ENCODE data around the gene SLC35C1.

SLC35C1 gene

GRCh38 chr11:45804761-45805304, at the start of gene SLC35C1:
Gene SLC35C1 (plus strand): TSS chr11:45805149. CDS start chr11:45805802, 653 bp downstream.
- peak; percentile 95 for DNase-seq

DNA sequence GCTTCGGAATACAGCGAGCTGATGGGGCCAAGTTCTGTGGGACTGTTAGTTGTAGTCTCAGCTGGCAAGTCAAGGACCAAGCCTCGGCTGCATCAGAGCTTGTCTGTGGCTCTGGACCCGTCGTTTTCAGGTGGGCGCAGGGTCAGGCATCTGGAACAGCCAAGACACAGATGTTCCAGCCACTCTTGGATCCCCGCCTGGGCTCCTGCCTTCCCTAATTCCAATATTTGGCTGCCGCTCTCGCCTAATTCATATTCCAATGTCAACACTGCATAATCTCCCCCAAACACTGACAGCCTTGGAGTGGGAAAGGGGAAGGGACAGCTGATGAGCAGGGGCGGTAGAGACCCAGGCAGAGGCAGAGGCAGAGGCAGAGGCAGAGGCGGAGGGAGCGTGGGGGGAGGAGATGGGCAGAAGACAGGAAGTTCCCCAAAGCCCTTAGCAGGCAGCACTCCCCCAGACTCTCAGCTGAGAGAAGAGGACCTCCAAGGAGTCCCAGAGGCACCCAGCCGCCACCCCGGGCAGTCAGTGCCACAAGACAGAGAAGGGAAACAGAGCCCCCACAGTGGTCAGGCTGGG, 49.6 kb upstream of the SLC35C1 start:
- no peak for DNase-seq

DNA sequence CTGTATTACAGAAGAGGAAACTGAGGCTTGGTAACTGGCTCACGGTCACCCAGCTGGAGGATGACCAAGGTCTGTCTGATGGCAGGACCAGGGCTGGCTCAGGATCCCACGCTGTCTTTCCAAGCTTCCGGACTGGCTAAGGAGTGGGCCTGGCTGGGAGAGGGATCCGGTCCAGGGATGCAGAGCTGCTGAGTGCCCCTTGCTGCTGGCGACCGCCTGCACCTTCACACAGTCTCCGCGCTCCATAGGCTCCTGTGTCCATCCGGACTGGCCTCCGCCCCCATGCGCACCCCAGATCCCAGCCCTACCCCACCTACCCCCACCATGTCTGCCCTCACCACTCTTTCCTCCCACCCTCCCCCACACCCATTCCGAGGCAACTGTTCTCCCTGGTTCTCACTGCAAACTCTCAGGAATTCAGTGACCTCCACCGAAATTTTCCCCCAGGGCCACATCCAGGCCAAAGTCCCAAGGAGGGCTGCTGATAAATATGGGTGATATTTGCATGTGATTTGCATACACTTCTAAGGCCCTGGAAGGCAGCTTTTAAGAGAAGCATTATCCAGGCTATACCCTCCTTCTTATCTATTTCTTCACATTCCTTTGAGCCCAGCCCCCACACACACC, 48.5 kb upstream of the SLC35C1 start:
- no peak for DNase-seq

DNA sequence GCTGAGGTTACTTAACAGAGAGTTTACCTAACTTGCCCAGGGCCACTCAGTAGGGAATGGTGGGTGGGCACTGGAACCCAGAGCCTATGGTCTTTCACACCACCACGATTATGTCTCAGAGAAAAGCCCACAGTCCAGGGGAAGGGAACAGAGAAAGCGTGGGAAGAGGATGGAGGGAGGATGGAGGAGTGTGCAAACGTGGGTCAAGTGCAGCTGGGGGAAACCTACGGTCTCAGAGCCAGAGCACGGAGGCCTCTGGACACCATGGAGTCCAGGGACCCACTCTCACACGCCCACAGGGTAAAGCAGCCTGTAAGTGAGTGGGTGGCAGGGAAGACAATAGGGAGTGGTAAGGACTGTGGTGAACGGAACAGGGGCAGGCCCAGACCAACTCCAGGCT, 47.3 kb upstream of the SLC35C1 start:
- DNase-seq, result no peak

GRCh38 chr11:45761659-45762058, 43.3 kb upstream of the SLC35C1 start:
- DNase-seq, result no peak

DNA sequence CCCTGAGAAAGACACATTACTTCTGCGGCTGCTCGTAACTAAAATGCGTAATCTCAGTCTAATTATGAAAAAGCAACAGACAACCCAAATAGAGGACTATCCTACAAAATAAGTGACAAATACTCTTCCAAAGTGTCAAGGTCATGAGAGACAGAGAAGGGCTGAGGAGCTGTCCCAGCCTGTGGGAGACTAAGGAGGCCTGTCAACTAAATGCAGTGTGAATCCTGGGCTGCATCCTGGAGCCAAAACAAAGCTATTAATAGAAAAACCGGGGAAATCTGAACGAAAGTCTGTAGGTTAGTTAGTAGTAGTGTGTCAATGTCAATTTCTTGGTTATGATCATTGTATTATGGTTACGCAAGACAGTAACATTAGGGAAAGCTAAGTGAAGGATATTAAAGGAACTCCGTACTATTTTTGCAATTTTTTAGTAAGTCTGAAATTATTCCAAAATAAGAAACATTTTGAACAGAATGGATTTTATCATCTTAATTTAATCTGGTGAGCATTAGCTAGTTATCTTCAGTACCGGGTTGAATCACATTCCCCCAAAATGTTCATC, 39.8 kb upstream of the SLC35C1 start:
- no peak for DNase-seq

GRCh38 chr11:45765836-45766235, 39.1 kb upstream of the SLC35C1 start:
- no peak for DNase-seq

DNA sequence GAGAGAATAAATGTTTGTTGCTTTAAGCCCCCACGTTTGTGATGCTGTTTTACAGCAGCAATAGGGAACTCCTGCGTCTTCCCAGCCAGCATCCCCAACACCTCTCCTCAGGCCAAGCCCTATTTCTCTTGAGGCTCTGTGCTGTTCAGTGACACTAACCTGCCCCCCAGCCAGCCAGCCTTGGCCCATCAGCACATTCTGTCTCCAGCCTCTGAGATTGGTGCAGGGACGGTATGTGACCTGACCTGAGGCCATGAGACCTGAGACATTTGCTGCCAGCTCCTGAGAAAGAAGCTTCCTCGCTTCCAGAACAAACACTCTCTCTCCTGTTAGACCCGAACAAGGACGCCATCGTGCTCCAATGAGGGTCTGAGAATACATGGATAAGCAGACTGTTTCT, 38.5 kb upstream of the SLC35C1 start:
- DNase-seq, result no peak

- DNase-seq, result no peak
Measured at GRCh38 chr11:45768486-45768885, 36.5 kb upstream of the SLC35C1 start.

DNA sequence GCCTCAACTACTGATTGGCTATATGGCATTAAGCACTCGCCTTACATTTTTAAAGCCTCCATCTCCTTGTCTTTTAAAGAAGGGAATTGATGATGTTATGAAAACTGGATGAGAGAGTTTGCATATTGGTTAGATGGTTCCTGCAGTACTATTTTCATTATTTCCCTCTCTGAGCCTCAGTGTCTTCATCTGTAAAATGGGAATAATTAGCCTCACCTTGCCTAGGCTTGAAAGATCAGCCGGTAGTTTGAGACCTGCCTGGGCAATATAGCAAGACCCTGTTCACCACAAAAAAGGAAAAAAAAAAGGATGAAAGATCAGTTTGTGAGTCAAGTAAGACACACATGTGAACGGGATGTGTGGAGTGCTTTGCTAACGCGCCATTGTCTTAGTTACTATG, 35.0 kb upstream of the SLC35C1 start:
- DNase-seq, result no peak

- DNase-seq, result peak; percentile 67
Measured at GRCh38 chr11:45771193-45771565, 33.8 kb upstream of the SLC35C1 start.

DNA sequence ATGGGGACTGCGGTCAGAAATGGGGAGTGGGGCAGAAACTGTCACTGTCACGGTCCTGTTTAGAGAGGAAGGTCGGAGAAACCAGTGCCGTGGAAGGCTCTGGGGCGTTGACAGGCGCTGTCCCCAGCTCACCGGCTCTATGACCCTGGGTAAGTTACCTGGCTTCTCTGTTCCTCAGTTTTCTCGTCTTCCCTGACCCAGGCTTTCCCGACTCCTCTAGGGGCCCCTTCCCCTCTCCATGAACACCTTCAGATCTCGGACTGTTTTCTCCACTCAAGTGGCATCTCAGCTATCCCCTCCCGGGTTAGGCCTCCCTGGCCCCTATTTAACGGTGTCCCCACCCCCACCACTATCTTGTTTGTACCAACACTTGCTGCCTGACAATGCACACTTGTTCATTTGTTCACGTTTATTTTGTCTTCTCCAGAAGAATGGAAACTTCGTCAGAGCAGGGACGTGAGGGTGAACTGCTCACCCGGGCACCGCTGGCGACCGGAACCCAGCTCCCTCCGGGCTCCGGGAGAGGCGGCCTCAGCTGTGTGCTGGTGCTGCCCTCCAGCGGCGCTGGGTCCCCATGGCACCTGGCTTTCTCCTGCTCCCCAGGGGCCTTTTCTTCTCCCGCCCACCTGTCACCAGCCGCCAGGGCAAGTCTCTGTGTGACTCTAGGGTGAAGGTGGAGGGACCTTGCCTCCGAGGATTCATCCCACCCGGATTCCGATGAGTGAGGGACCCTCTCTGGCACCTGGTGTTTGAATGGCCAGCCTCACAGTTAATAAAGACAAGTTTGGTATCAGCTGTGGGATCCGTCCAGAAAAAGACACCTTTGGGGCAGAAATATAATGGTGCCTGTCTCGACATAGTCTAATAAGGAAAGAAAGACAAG, 33.1 kb upstream of the SLC35C1 start:
- DNase-seq, result peak; percentile 85

- DNase-seq, result no peak
Measured at GRCh38 chr11:45772449-45772774, 32.5 kb upstream of the SLC35C1 start.

DNA sequence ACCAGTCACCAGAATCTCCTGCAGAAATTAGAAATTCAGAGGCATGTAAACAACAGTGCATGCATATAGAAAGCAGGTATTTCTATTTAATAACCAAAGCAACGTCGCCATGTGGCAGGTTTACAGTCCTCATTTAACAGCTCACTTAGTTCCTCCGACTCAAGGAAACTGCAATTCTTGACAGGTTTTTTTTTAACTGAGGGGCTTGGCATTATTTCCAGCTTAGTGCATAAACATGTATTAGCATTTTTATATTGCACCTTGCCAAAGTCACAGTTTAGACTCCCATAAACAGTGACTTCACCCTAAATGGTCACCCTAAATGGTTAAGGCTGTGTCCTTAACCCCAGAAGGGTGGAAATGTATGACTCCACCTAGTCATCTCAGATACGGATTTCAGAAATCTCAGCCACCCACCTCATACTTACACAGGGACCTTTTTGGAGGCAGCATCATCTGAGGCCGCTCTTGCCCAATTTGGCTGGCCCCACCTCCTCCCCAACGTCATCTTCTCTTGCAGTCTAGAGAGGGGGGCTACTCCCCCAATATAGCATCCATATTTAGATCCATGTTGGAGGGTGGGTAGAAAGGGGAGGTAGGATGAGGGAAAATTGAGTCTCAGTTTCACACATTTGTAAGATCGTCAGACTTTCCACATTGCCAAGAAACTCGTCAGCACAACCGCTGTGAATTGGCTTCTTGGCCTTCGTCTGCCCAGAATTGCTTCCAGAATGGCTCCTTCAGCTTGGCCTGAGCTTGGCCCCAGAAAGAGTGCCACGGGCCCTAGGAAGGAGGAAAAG, 31.8 kb upstream of the SLC35C1 start:
- no peak for DNase-seq

DNA sequence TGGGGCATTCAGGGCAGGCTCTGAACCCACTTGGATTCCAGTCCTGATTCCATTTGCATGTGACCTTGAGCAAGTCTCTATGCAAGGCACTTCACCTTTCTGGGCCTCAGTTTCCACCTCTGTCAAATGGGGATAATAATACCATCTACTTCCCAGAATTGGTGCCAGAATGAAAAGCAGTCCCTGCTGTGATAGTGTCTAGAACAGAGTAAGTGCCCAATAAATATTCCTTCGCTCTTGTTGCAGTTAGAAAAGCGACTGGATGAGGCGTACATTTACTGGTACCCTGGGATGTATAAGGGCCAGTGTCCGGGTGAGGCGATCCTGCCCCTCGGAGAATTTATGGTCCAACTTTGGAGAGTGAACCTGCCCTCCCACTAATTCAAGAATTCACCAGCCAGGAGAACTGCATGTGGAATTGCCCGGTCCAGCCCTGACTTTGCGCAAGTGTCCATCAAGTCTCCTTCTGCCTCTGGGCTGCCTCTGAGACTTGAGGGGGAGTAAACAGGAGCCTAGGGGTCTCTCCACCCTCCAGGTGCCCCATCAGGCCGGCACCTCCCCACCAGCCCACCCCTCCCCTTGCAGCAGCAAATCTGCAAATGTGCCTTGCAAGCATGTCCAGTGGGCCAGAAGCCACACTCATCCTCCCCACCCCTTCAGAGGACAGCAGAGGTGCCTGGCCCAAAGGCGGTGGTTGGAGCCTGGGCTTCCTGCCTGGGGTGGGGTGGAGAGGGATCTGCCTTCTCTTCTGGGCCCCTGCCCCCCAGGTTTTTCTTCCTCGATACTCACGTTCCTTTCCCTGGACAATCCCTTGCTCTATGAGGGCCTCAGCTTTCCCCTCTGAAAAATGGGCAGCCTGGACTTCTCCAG, 30.9 kb upstream of the SLC35C1 start:
- DNase-seq, result no peak

DNA sequence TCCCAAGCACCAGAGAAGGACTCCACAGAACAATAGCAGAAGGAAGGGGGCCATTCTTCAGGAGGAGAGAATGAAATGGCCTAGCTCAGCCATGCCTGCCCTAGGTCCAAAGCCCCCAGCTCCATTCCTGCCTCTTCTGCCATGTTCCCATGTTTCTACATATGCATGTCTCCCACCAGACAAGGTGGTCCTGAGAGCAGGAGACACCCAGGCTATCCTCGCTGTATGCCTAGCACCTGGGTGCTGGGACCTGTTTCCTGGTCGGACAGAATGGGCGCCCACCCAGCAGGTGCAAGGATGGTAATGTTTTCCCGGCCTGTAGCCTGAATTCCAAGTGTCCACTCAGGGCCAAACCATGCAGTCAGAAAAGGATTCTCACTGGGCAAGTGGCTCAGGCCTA, 30.2 kb upstream of the SLC35C1 start:
- DNase-seq, result no peak

DNA sequence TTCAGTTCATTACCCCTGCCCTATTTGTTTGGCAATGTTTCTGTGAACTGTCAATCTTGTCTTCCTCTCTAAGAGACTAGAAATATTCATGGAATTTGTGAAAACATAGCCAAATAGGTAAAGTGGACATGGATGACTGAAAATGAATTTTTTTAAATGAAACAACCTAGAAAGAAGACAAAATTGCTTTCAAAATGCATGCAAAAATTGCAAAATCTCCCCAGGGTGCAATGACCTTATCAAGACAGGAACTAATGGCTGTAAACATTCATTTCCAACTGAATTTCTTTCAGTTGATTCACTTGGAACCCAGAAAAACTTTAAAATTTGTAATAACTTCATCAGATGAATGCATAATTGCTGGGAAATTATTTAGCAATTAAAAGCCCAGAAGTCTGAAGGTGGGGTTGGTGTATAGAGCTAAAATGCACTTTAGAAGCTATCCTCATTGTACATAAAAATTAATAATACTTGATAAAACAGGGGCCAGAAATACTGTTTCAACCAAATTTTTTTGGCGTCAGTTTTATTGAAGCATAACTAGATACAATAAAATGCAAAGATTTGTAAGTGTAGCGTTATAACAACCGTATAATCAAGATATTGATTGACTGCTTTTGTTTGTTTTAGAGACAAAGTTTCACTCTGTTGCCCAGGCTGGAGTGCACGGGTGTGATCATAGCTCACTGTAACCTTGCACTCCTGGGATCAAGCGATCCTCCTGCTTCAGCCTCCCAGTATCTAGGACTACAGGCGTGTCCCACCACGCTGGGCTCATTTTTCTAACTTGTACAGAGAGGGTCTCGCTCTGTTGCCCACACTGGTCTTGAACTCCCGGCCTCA, 27.6 kb upstream of the SLC35C1 start:
- no peak for DNase-seq

- no peak for DNase-seq
Measured at GRCh38 chr11:45778341-45778740, 26.6 kb upstream of the SLC35C1 start.

DNA sequence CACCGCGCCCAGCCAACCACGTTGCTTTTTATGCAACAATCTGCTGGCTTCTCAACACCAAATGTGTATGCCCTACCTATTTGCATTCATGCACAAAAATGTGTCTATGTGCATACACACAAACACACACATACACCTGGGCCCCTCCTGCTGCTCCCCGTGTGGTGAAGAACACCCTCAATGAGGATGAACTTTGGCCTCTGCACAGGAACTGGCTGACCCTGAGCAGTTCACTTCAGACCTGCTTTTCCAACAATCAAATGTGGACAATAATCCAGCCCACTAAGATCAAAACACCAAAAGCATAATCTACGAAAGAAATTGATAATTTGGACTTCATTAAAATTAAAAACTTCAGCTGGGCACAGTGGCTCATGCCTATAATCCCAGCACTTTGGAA, 25.3 kb upstream of the SLC35C1 start:
- no peak for DNase-seq

DNA sequence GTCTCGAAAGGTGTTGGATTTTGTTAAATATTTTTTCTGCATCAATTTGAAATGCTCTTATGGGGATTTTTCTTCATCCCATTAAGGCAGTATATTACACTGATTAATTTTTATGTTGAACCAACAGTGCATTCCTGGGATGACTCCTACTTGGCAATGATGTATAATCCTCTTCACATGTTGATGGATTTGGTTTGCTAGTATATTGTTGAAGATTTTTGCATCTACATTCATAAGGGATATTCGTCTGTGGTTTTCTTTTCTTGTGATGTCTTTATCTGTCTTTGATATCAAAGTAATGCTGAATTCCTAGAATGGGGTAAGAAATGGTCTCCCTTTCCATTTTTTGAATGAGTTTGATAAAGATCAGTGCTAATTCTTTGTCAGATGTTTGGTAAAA, 18.7 kb upstream of the SLC35C1 start:
- no peak for DNase-seq

- no peak for DNase-seq
Measured at GRCh38 chr11:45788887-45789286, 16.1 kb upstream of the SLC35C1 start.
